ENCODE data around the gene IAH1.

IAH1 gene

GRCh38 chr2:9535177-9535576, 60.8 kb downstream of the IAH1 start:
- DNase-seq = no peak

- DNase-seq = no peak
These were observed 62.2 kb downstream of the IAH1 start for GRCh38 chr2:9536504-9536903.

- DNase-seq = no peak
These were observed 63.7 kb downstream of the IAH1 start for GRCh38 chr2:9538000-9538507.
